RKO (cell line): ENCODE measurements around the gene PARP3.

Experiments
- DNase-seq: peaks from one replicate; pipeline ENCODE4 v3.0.0-alpha.2; 2016; ENCODE audit warnings: low spot score

Gene PARP3

GRCh38 chr3:51934139-51934850, 7.9 kb upstream of the PARP3 start:
- no peak for DNase-seq

- no peak for DNase-seq
Observed at GRCh38 chr3:51934991-51935885, 6.9 kb upstream of the PARP3 start.

GRCh38 chr3:51935886-51936755, 6.0 kb upstream of the PARP3 start:
- DNase-seq, result no peak

- peak; percentile 26 for DNase-seq
Observed at GRCh38 chr3:51937014-51937413, 5.1 kb upstream of the PARP3 start.

- DNase-seq, result no peak
Observed at GRCh38 chr3:51937611-51938450, 4.3 kb upstream of the PARP3 start.

- no peak for DNase-seq
Observed at GRCh38 chr3:51938780-51939425, 3.3 kb upstream of the PARP3 start.

GRCh38 chr3:51940648-51941462, 1.3 kb upstream of the PARP3 start:
- peak; percentile 26 for DNase-seq

GRCh38 chr3:51941463-51941797, 733 bp upstream of the PARP3 start:
- no peak for DNase-seq

- peak; percentile 78 for DNase-seq
Observed at GRCh38 chr3:51942603-51943450, 664 bp downstream of the PARP3 start.

- no peak for DNase-seq
Observed at GRCh38 chr3:51943451-51944391, 1.6 kb downstream of the PARP3 start.

GRCh38 chr3:51944451-51945021, 2.4 kb downstream of the PARP3 start:
- no peak for DNase-seq

- no peak for DNase-seq
Observed at GRCh38 chr3:51945031-51945840, 3.1 kb downstream of the PARP3 start.

GRCh38 chr3:51945926-51946705, 4.0 kb downstream of the PARP3 start:
- no peak for DNase-seq

GRCh38 chr3:51946796-51947195, 4.6 kb downstream of the PARP3 start:
- DNase-seq, result no peak

- no peak for DNase-seq
Observed at GRCh38 chr3:51947215-51947900, 5.2 kb downstream of the PARP3 start.
